Measurements from ENCODE around the gene PLCL2. TPM values are rescaled to one million over a fixed set of nuclear protein-coding genes. Genes with fewer than 3 reads are reported as not detected.

Gene PLCL2
- total RNA-seq, 4 donors from 2014 or later, result 5.1 to 12.3 (median 6.9) TPM

DNA sequence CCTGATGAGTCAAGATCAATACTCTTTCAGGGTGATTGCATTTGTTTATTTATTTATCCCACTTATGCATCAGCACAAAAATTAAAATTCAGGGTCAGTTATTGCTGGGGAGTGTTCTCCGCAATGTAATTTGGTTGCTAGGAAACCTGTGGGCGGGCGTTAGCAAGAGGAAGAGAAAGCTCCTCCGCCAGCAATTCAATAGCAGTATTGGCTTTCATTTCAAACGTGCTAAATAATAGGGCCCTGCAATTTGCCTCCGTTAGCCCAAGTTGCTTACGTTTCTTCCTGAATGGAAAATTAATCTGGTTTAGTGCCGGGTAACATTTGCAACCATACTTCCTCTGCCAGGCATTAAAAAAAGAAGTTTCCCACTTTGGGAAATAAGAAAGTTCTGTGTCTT, 35.5 kb upstream of the PLCL2 start:
- H3K27ac ChIP-seq, result peak overlapping the region in 1 of 4 donors; percentile 10
- H3K4me3 ChIP-seq, result no peak overlapping the region
- no peaks in the 10 kb centered on the region for H3K27me3 ChIP-seq
- H3K4me1 ChIP-seq, result peaks cover 0 to 6% (median 0%) of the 10 kb centered on the region in 3 donors
- TF ChIP-seq EP300 (IDR thresholded peaks at IDR 0.05) (no peak), POLR2AphosphoS5 (IDR thresholded peaks at IDR 0.05) (no peak), POLR2A (IDR thresholded peaks at IDR 0.05) (no peak)
- TF ChIP-seq, protein P1, sequence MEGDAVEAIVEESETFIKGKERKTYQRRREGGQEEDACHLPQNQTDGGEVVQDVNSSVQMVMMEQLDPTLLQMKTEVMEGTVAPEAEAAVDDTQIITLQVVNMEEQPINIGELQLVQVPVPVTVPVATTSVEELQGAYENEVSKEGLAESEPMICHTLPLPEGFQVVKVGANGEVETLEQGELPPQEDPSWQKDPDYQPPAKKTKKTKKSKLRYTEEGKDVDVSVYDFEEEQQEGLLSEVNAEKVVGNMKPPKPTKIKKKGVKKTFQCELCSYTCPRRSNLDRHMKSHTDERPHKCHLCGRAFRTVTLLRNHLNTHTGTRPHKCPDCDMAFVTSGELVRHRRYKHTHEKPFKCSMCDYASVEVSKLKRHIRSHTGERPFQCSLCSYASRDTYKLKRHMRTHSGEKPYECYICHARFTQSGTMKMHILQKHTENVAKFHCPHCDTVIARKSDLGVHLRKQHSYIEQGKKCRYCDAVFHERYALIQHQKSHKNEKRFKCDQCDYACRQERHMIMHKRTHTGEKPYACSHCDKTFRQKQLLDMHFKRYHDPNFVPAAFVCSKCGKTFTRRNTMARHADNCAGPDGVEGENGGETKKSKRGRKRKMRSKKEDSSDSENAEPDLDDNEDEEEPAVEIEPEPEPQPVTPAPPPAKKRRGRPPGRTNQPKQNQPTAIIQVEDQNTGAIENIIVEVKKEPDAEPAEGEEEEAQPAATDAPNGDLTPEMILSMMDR (IDR thresholded peaks at IDR 0.05), result no peak
- H3K36me3 ChIP-seq, result no peaks in the 10 kb centered on the region
- H3K9me3 ChIP-seq, result no peaks in the 10 kb centered on the region
- 16 to 46% methylated on average over 7 to 8 of the region's 8 CpGs for WGBS, 2 donors (ENCODE audit: low coverage in 1 of 2)
- peak; percentile 52 for ATAC-seq

DNA sequence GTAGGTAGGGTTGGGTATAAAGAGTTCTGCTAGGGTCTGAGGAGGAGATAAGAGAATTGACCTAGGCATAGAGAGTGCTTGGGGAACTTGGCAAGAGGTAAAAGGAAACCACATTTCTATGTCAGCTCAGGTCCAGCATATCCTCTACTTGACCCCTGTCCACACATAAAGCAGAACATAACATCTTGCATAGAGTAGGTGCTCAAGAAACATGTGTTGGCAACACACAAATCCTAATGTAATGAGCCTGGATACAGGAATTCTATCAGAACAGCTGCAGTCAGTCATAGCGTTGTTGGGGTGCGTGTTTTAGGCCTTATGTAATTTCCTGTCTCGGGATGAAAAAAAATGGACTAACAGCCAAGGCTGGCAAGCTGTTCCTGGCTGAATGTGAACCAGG, 35.0 kb upstream of the PLCL2 start:
- peak; percentile 59 for ATAC-seq
- Histone ChIP-seq H3K27ac (peak overlapping the region in 1 of 4 donors; percentile 10), H3K4me1 (peaks cover 0 to 6% (median 0%) of the 10 kb centered on the region in 3 donors), H3K27me3 (no peaks in the 10 kb centered on the region), H3K9me3 (no peaks in the 10 kb centered on the region), H3K36me3 (no peaks in the 10 kb centered on the region), H3K4me3 (no peak overlapping the region)
- no peak for TF ChIP-seq POLR2A (IDR thresholded peaks at IDR 0.05)
- TF ChIP-seq, protein P1 (IDR thresholded peaks at IDR 0.05), result no peak
- TF ChIP-seq EP300 (IDR thresholded peaks at IDR 0.05), result no peak
- WGBS, 2 donors (ENCODE audit: low coverage in 1 of 2), result 10% methylated on average over 3 of the region's 3 CpGs; no CpG with 5 or more reads in 1 of the 2 donors

DNA sequence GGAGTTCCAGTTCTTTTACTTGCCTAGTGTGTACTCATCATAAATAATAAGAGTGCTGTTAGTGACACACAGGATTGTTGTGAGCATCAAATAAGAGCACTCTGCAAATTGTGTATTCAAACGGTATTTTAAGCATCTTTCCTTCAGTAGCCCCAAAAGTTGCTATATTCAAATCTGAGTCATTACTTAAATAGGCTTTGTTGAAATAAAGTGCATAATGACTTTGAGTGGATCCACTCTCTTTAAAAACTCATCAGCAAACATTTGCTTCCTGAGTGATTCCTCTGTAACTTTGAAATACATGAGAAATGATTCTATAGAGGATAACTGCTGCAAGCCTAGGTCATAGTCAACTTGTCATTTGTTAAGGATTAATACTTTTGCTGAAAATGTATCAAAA, 29.3 kb upstream of the PLCL2 start:
- no peak for ATAC-seq
- TF ChIP-seq, protein P1 (IDR thresholded peaks at IDR 0.05), result no peak
- no peak for TF ChIP-seq EP300 (IDR thresholded peaks at IDR 0.05)
- no peak for TF ChIP-seq POLR2A (IDR thresholded peaks at IDR 0.05)
- TF ChIP-seq POLR2AphosphoS5 (IDR thresholded peaks at IDR 0.05), result no peak

DNA sequence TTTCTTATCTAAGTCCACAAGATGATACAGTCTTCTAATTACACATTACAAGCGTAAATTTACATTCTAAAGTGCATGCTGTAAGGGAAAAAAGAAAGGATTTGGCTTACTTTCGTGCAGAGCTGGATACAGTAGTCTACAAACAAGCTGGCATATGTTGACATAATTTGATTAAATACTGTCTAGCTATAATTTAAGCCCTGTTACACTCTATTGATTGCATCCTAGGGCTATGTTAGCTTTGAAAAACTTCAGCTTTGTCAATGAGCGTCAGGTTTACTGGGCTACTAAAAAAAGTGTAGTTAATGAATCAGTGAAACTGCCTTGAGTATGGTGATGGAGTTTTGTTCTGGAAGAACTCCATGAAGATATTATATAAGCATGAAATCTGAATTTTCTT, 24.5 kb upstream of the PLCL2 start:
- H3K4me3 ChIP-seq, result no peak overlapping the region
- H3K9me3 ChIP-seq, result no peaks in the 10 kb centered on the region
- ATAC-seq, result no peak
- WGBS, 2 donors (ENCODE audit: low coverage in 1 of 2), result 77 to 88% methylated on average over 3 of the region's 3 CpGs
- no peak overlapping the region for H3K27ac ChIP-seq
- no peaks in the 10 kb centered on the region for H3K27me3 ChIP-seq
- no peaks in the 10 kb centered on the region for H3K36me3 ChIP-seq
- TF ChIP-seq POLR2A (IDR thresholded peaks at IDR 0.05) (no peak), POLR2AphosphoS5 (IDR thresholded peaks at IDR 0.05) (no peak), EP300 (IDR thresholded peaks at IDR 0.05) (no peak)
- TF ChIP-seq, protein P1 (IDR thresholded peaks at IDR 0.05), result no peak
- H3K4me1 ChIP-seq, result no peaks in the 10 kb centered on the region

More for the DNA sequence above, 29.3 kb upstream of the PLCL2 start:
- Histone ChIP-seq H3K36me3 (no peaks in the 10 kb centered on the region), H3K4me1 (no peaks in the 10 kb centered on the region), H3K4me3 (no peak overlapping the region), H3K27ac (no peak overlapping the region), H3K9me3 (no peaks in the 10 kb centered on the region), H3K27me3 (no peaks in the 10 kb centered on the region)
- 50 to 92% methylated on average over 1 of the region's 1 CpG for WGBS, 2 donors (ENCODE audit: low coverage in 1 of 2)

DNA sequence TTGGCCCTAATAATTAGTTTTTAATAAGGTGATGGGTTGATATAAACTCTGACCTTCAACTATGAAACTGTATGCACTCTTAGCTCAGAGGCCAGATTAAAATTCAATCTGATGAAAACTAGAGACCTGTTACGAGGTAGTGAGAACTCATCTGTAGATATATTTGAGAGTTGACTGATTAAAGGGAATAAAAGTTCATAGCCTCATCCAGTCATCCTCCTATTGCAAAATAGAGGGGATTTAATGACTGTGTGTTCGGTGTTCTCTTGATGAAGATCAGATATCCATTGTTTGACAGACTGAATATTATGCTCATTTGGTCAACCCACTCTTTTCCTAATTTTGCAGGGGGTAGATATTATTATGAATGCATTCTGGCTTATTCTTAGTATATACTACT, 23.3 kb upstream of the PLCL2 start:
- no peaks in the 10 kb centered on the region for H3K9me3 ChIP-seq
- H3K36me3 ChIP-seq, result no peaks in the 10 kb centered on the region
- ATAC-seq, result no peak
- no peak for TF ChIP-seq EP300 (IDR thresholded peaks at IDR 0.05)
- TF ChIP-seq, protein P1 (IDR thresholded peaks at IDR 0.05), result no peak
- TF ChIP-seq POLR2AphosphoS5 (IDR thresholded peaks at IDR 0.05), result no peak
- no peak for TF ChIP-seq POLR2A (IDR thresholded peaks at IDR 0.05)
- no peaks in the 10 kb centered on the region for H3K27me3 ChIP-seq
- H3K27ac ChIP-seq, result no peak overlapping the region
- 87 to 100% methylated on average over 2 of the region's 2 CpGs for WGBS, 2 donors (ENCODE audit: low coverage in 1 of 2)
- no peak overlapping the region for H3K4me3 ChIP-seq
- H3K4me1 ChIP-seq, result no peaks in the 10 kb centered on the region

Measured in gastroesophageal sphincter (tissue), 4 donors.